HG02678 (cell line): ENCODE measurements around the gene CCDC17.

Experiments used
- ATAC-seq: cut with Tn5 transposase; IDR thresholded peaks from one replicate; pipeline ENCODE4 v1.9.1; 2021; ENCODE audit warnings: mild to moderate bottlenecking, moderate library complexity; ENCODE audit not compliant: unreplicated experiment

Gene CCDC17

GRCh38 chr1:45584351-45585109, 39.3 kb downstream of the CCDC17 start:
- peak; percentile 38 for ATAC-seq

- peak; percentile 52 for ATAC-seq
Observed at GRCh38 chr1:45583666-45584350, 40.0 kb downstream of the CCDC17 start, which contains the start of gene NASP. Gene NASP (plus strand): TSS chr1:45584041. CDS start chr1:45584147, 106 bp downstream.

DNA sequence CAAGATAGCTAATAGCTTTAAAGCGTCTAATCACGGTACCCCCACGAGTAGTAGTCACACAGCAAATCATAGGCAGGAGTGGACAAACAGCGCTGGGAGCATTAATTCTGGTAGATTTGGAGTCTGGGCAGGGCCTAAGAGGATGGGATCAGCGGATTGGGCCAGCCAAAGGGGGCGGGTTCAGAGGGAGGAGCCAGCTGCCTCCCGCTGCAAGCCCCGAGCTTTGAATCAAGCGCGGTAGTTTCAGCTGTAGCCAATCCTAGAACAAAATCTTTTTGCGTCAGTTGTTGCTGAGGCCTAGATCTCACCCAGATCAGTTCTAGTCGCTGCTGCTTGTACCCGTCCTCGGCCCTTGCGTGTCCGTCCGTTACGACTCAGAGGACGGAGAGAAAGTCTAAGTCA, 40.6 kb downstream of the CCDC17 start:
- peak; percentile 76 for ATAC-seq

DNA sequence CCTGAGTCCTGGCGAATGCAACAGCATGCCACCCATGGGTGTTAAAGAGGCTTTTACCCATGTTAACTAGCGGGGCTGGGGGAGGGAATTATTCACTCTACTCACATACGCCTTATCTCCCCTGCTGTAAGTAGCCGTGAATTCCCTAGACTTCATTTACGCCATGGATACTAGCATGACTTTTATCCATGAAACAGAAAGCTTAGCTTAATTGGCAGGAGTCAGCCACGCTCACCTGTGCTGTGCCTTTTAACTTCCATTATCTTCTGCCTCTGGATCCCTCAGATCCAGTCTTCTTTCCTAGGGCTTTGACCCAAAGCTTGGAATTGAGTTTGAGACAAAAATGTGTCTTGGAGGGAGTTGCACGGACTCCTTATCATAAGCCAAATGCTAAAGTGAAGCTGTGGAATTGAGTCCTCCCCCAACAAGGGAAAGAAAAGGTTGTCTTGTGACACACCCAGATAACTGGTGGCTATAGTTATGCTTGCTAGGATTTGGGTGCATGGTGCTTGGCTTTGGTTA, 49.7 kb downstream of the CCDC17 start:
- ATAC-seq = no peak

DNA sequence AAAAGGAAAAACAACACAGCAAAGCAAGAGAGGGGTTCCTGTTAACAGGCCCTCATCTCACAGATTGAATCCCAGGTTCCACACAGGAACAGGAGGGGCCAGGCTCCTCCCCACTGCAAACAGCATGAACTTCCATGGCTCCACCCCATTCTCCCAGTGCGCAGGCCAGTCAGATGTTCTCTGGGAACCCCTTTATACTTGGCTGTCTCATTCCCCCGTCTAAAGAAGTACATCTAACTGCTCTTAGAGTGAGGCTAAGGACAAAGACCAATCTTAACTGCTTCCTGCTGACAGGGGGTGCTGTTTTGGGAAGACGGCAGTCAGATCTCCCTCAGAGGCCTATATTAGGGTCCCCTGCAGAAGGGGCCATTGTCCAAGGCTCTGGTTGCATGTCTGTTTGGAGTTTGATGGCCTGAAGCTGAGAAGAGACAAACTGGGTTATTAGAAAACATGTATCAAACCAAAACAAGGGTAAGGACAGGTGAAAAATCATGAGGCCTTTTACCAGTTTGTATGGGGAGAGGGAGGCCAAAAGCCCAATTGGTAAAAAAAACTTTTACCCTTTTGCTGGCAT, 50.5 kb downstream of the CCDC17 start:
- ATAC-seq = no peak

DNA sequence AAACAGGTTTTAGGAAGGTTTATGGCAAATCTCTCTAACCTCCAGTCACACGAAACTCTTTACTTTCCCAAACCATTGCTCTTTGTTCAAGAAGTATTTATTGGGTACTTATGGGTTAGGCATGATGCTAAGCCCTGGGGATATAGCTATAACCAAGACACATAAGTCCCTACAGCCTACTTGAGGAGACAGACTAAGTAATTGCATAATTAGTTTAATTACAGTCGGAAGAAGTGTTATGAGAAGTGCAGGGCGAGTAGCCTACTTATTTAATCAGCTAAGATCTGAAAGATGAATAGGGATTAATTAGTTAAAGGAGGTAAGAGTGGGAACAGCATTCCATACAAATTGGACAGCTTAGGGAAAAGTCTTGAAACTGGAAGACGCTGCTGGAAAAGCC, 53.2 kb downstream of the CCDC17 start:
- no peak for ATAC-seq
